ENCODE measurements around the gene LRMDA.
"Not testable (repeated sequence)": the region's sequence is repeated elsewhere in the genome, so short reads cannot be mapped to it uniquely, and the experiment has no call there.

Gene LRMDA

DNA sequence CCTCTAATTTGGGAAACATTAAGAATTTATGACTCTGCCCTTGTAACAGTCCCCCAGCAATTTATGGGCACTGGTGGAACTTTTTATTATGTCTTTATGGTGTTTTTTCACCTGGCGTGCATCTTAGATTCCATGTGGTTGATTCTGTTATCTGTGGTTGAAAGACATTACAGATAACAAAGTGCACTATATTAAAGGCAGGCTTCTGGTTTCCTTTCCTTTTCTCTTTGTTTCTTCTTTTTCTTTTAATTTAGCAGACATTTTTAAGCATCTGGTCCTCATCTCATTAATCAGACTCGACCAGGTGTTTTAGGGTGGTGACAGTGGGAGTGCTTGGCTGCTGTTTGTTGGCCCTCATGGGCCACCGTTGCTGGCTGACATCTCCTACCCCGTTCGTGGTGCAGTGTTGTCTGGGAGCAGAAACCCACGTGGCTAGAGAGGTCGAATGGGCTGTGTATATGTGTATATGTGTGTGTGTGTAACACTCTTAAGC is 77.4 kb downstream of the LRMDA start:
- DNase-seq, result no peak

DNA sequence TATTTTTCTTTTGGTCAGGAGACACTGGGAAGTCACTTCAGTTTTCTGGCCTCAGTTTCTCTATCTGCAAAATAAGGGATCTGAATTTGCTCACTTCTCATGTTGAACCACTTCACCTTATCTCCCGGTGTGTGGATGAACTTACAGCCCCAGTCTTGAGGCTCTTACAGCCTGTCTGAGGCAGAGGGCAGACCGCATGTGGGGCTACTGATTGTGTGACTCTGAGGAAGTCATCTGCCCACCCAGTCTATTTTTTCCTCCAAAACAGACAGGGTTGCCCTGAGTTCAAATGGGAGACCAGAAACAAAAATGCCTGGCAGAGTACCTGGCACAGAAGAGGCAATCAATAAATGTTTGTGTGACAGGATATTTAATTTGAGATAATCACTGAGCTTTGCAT is 78.3 kb downstream of the LRMDA start:
- no peak for DNase-seq

DNA sequence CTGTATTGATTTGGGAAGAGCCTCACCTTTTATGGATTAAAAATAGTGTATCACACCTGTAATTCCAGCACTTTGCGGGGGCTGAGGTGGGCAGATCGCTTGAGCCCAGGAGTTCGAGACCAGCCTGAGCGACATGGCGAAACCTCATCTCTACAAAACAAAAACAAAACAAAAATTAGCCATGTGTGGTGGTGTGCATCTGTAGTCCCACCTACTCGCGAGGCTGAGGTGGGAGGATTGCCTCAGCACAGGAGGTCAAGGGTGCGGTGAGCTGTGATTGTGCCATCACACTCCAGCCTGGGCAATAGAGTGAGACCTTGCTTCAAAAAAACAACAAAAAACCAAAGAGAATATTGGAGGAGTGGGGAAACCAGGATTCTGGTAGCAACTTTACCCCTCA is 79.6 kb downstream of the LRMDA start:
- no peak for DNase-seq

DNA sequence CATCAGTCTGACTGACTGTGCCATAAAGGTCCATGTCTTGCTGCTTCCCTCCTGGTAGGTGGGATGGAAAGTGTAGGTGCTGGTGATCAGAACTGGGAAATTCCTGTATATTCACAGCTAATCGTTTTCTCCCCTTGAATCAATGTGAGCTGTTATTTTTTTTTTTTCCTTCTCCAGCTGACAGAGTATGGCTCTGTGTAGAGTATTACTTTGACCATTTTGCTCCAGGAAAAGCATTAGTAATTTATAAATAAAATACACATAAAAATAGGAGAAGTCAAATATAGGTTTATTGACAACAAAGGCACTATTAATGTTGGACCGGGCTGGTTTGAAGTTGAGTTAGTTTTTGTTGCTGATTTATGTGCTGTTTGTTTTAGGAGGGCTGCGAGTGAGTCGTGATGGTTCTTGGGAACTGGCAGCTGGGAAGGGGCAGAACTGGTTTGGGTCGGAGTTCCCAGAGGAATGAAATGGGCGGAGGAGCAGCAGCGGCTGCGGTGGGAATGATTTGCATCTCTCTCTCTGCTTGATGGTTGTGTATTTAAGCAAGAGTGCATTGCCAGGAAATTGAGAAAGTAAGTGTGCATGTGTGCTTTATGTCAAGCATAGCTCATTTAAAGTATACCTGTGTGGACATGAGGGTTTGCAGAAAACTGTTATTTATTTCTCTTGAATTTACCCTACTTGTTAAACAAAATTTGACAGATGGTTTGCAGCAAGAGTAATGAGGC is 80.9 kb downstream of the LRMDA start:
- DNase-seq, result no peak

DNA sequence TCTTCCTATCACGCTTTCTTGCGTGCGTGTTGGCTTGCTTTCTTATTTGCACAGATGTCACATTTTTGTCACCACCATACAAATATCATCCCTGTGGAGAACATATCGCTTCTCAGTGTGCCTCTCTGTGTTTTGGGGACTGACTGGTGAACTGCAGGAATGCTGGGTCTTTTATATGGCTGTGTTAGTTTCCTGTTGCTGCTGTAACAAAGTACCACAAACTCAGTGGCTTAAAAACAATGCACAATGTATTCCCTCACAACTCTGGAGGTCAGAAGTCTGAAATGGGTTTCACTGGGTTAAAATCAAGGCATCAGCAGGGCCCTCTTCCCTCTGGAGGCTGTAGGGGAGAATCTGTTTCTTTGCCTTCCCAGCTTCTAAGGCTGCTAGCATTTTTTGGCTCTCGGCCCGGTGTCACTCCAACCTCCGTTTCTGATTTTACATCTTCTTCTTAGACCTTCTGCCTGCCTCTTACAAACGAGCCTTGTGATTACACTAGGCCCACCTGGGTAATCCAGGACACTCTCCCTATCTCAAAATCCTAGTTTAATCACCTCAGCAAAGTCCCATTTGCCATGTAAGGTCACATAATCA is 82.0 kb downstream of the LRMDA start:
- DNase-seq, result no peak

DNA sequence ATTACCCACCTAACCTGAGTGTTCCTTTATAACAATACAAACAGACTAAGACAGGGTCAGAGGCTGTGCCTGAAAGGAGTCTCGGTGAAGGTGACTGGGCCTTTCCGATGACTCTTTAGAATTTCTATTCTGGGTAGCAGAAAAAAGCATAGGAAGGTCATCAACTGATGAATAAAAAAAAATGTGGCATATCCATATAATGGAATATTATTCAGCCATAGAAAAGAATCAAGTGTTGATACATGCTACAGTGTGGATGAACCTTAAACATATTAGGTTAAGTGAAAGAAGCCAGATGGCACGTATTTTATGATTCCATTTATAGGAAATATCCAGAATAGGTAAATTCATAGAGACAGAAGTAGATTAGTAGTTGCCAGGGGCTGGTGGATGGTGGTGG is 83.4 kb downstream of the LRMDA start:
- no peak for DNase-seq

DNA sequence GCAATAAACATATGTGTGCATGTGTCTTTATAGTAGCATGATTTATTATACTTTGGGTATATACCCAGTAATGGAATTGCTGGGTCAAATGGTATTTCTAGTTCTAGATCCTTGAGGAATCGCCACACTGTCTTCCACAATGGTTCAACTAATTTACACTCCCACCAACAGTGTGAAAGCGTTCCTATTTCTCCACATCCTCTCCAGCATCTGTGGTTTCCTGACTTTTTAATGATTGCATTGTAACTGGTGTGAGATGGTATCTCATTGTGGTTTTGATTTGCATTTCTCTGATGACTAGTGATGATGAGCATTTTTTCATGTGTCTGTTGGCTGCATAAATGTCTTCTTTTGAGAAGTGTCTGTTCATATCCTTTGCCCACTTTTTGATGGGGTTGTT is 84.7 kb downstream of the LRMDA start:
- DNase-seq, result not testable (repeated sequence)

DNA sequence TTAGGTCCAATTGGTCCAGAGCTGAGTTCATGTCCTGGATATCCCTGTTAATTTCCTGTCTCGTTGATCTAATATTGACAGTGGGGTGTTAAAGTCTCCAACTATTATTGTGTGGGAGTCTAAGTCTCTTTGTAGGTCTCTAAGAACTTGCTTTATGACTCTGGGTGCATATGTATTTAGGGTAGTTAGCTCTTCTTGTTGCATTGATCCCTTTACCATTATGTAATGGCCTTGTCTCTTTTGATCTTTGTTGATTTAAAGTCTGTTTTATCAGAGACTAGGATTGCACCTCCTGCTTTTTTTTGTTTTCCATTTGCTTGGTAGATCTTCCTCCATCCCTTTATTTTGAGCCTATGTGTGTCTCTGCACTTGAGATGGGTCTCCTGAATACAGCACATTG is 87.8 kb downstream of the LRMDA start:
- not testable (repeated sequence) for DNase-seq

DNA sequence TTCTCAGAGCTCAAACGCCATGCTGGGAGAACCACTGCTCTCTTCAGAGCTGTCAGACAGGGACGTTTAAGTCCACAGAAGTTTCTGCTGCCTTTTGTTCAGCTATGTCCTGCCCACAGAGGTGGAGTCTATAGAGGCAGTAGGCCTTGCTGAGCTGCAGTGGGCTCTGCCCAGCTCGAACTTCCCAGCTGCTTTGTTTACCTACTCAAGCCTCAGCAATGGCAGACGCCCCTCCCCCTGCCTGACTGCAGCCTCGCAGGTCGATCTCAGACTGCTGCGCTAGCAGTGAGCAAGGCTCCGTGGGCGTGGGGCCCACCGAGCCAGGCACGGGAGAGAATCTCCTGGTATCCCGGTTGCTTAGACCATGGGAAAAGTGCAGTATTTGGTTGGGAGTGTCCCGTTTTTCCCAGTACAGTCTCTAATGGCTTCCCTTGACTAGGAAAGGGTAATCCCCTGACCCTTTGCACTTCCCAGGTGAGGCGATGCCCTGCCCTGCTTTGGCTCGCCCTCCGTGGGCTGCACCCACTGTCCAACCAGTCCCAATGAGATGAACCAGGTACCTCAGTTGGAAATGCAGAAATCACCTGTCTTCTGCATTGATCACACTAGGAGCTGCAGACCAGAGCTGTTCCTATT is 89.9 kb downstream of the LRMDA start:
- DNase-seq, result not testable (repeated sequence)

DNA sequence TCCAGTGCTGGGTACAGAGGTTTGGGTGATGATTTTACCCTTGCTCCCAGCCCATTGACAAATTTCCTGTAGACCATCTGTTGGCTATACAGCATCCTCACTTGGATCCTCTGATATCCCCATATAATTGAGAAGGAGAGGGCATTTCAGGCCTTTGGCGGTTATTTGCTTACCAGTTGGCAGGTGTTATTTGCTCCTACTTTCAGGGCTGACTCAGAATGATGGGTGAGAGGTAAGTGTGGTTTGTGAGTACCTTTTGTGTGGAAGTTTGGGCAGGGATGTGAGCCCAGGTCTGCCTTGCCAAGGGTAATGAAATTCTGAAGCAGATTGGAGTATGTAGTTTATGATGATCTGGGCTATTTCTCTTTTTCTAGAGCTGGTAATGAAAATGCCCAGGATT is 93.6 kb downstream of the LRMDA start:
- no peak for DNase-seq

DNA sequence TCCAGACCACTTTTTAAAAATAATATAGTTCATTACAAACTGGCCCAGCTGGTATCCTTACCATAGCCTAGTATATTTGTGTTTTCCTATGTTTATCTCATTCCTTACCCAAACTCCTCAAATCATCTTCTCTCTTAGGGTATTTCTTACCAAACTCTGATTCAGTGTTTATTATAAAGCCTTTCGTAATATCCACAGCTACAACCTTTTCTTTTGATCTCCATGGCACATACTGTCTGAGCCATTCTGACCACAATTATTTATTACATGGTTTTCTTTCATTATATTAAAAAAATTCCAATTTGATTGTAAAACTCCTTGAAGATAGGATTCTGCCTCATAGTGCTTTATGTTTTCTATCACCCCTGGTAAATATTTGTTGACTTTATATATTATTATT is 94.2 kb downstream of the LRMDA start:
- DNase-seq, result no peak

DNA sequence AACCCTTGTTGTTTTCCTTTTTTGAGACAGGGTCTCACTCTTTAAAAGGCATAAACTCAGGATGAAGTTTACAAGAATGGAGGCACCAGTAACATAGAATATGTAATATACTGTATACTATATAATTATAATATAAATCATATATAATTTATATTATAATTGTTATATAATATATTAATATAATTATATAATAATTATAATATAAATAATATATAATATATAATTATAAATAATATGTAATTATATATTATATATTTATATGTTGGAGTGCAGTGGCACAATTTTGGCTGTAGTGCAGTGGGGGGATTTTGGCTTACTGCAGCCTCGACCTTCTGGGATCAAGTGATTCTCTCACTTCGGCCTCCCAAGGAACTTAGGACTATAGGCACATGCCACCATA is 96.1 kb downstream of the LRMDA start:
- DNase-seq, result no peak

DNA sequence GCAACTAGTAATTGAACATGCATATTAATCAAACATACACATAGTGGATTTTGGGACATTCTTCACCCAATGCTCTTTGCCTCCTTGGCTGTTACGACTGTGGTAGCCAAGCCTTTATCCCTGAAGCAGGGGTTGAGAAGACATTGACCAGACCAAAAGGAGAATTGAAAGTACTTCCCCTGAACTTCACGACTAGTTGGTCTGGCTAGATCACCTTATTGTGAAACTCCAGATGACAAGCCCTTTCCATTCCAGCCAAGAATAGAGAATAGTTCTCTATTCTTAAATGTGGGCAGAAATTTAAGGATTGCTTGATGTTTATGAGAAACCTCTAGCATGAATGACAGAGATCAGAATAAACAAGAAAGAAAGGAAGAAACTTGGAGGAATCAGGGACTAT is 97.0 kb downstream of the LRMDA start:
- DNase-seq, result no peak

DNA sequence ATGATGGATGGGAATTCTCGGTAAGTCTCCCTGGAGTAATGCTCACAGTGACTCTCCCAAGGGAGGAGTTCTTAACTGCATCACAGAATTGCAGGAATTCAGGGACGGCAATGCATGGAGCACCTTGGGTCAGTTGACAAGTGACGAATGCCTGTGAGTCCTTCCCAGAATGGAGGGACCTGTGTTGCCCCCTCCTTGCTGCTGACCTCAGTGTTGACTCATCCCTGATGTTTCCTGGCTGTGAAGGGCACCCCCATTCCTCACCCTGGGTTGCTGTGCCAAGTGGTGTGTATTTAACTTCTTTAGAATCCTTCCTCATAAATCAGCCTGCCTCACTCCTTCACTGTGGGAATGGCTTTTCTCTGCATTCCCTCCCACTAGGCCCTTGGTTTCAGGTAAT is 98.9 kb downstream of the LRMDA start:
- no peak for DNase-seq

DNA sequence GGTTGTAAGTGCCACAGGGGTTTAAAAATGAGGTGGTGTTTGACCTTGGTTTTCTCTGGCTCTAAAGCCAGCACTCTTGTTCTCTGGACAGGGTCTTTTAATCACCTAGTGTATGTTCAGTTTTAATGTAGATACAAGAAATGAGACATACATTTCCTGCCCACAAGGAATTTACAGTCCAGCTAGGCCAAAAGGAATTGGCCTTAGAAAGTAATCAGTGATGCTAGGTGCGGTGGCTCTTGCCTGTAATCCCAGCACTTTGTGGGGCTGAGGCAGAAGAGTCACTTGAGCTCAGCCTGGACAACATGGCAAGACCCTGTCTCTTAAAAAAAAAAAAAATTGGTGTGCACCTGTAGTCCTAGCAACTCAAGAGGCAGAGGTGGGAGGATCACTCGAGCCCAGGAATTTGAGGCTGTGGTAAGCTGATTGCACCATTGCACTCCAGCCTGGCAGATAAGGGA is 100.2 kb downstream of the LRMDA start:
- DNase-seq, result no peak

DNA sequence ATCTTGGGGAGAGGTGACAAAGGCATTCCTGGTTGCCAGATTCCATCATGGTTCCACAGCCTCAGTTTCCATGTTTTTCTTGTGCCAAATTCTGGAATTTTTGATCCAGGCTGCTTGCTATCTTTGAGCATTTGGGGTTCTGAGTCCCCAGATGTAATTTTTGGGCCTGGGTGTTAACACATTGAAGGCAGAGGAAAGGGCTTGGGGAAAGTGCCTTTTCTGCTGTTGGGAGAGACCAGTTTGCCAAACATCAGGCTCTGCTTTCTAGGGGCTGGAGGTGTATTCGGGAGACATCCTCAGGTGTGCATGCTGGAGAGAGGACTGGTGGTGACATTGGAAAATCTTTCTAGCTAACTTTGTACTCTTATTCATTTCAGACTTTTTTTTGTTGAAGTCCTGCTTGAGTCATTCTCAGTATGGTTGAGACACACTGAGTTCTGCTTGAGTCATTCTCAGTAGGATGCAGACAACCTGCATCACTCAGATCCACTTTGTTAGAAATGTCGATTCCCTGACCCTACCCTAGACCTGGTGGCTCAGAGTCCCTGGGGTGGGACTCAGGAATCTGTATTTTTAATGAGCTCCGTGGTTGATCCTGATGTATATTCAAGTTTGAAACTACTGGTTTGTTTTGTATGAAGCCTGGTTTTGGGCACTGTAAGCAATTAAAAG is 101.0 kb downstream of the LRMDA start:
- DNase-seq, result no peak

DNA sequence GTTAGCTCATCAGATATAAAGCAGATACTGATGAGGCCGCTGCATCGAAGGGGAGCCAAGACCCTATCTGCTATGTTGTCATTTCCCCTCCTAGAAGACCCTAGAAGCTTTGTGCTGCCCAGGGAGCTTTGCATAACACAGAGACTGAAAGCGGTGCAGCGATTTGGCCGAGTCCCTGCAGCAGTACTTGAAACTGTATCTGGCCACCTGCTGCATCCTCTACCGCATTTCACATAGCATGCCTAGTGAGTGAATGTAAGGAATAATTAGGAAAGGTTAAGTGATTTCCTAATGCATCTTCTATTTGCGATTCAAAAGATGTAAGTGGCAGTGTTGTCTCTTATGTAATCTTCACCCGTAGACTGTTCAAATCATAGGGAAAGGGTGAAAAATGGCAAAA is 106.7 kb downstream of the LRMDA start:
- DNase-seq, result no peak

DNA sequence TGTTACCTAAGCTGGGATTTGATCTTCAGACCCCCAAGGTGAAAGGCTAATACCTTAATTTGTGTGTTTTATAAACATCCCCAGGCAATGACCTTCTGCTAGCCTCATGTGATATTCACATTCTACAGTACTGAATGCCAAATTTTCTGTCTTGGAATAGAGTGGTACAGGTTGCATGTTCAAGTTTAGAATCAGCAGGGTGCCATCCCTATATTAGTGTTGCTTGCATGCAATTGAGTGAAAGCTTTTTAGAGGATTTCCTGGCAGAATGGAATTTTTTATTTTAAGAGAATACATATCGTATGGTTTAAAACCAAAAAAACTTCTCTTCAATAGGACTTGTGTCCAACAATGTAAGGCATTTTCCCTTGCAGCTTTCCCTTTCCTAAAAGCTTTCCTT is 107.3 kb downstream of the LRMDA start:
- DNase-seq, result no peak

DNA sequence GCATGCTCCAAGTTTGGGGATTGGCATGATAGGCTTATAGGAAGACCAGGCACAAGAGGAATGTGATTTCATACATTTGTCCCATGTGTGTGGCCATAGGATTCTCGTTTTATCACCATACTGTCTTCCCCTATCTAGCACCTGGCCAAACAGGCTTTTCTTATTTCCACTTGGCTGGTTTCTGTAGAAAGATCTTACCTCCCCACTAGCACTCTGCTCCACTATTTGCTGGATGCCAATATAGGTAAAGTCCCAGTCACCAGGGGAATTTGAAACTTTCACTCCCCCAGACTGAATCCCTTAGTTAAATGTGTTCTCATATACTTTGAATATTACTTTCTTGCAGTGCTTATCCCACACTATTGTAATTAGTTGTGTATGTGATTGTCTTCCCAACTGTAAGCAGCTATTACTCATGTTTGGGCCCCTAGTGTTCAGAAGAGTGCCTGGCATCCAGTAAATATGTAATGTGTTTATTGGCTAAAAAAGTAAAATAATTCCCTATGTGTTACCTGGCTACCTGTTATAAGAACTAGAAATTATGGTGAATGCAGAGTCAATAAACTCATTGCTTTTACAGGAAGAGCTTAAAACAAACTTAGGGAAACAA is 109.0 kb downstream of the LRMDA start:
- no peak for DNase-seq

DNA sequence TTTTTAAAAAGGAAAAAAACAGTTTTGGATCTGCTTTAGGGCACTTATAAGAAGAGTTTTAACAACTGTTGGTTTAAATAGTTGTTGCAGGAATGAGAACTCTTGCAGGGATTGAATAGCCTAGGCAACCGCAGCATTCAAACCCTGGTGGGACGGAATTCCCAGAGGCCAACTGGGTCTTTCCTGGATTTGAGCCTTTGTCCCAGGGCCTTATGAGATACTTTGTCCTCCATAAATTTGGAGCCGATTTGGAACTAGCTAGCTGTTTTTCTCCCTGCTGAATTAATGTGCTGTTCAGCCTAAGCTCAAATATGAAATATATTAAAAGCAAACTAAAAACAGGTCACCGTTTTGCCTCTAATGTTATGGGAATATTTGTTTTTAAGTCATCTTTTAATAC is 109.6 kb downstream of the LRMDA start:
- no peak for DNase-seq

DNA sequence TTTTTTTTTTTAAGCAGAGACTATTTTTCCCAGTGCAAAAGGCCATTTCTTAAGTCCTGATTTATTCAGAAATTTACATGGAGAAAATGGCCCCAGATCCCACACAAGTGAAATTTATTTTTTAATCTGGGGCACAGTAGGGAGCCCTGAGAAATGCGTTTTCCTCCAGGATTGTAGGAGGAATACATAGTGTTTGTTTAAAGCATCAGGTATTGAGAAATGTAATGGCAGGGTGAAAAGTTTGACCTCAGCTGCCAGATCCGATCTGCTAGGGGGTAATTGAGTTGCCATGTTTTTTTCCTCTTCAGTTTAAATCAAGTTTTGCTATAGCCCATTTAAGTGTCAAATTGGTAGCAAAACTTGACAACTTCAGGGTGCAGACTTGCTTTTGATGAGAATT is 110.0 kb downstream of the LRMDA start:
- DNase-seq, result no peak

DNA sequence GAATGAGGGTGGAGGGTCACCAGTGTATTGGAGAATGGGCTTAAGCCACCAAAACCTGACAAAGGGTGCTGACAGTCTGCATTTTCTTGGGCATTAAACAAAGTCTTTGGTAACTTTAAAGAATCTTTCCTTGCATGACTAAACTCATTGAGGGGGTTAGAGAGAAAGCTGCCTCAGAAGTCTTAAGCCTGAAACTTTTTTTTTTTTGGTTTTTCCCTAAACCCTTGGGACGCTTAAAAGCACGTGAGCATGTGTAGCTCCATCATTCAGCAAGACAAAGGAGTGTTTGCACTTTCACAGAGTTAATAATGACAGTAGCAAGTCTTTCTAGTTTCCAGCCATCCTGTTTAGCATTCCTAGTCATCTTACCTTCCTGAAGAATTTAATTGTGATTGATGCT is 110.7 kb downstream of the LRMDA start:
- DNase-seq, result no peak

DNA sequence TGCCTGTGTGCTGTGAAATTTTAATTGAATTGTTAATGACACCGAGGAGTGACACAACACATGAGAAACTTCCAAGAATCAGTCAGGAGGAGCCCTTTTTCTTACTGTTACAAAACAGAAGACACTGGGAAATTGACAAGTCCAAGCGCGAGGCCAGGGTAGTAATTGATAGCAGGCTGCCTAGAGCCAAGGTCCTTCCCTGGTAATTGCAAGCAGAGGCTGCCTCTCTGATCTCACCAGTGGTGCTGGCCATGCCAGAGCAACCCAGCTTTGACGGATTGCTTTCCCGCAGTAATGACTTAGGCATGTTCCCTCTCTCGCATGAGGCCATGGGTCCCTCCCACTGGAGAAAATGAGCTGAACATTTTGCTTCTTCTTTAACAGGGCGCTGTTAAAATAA is 111.5 kb downstream of the LRMDA start:
- no peak for DNase-seq
